ENCODE data around the gene LEFTY1. TPM values are rescaled to one million over a fixed set of nuclear protein-coding genes. Genes with fewer than 3 reads are reported as not detected.
"Not testable (repeated sequence)": the region's sequence is repeated elsewhere in the genome, so short reads cannot be mapped to it uniquely, and the experiment has no call there.

LEFTY1 gene
- not detected for polyA plus RNA-seq (2012; ENCODE audit: missing spikeins)

DNA sequence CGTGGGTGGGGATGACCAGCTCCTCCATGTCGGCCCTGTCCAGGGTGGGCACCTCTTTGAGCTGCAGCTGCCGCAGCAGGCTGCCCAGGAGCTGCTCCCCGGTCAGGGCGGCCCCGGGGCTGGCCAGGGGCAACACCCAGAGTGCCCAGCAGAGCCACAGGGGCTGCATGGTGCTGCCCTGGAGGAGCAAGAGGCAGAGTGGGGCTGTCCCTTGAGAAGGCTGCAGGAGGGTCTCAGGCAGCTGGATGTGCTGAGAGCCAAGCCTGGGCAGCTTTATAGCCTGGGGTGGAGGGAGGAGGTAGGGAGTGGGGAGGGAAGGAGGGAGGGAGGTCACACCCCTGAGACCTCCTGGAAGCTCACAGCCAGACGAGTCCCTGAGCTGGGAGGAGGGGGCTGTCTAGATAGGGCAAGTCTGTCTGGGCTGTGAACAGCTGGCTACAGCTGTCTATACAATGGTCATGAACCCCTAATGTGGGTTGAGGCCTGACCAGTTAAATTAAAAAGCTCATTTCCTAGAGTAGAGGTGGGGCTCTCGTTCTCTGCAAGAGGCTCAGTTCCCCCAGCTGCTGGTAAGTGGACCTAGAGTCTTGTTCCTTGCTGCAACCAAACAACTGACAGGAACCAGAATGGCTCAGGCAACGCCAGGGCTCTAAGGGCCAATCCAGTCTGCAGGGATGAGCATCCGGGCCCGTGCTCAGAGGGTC is at the start of gene LEFTY1:
TSS of gene LEFTY1 (minus strand) at position 249 of the 704 bp plus-strand sequence. CDS start at position 169, 80 bp downstream.
- DNase-seq (ENCODE audit: insufficient read length): no peak
- no peak for FAIRE-seq
- TF ChIP-seq POLR2A (IDR thresholded peaks at IDR 0.05; ENCODE audit: low read depth, low read length) (no peak), TAF1 (IDR thresholded peaks at IDR 0.05; ENCODE audit: borderline replicate concordance, low read depth, low read length) (no peak), POLR2AphosphoS5 (IDR thresholded peaks at IDR 0.05; ENCODE audit: low read depth, low read length) (no peak)

GRCh38 chr1:225937048-225937968 is 48.4 kb upstream of the LEFTY1 start:
- FAIRE-seq (no peak), DNase-seq (ENCODE audit: insufficient read length) (no peak)
- TF ChIP-seq POLR2AphosphoS5 (IDR thresholded peaks at IDR 0.05; ENCODE audit: low read depth, low read length) (no peak), POLR2A (IDR thresholded peaks at IDR 0.05; ENCODE audit: low read depth, low read length) (no peak), TAF1 (IDR thresholded peaks at IDR 0.05; ENCODE audit: borderline replicate concordance, low read depth, low read length) (no peak)

GRCh38 chr1:225936523-225936922 is 47.6 kb upstream of the LEFTY1 start:
- FAIRE-seq: no peak
- DNase-seq (ENCODE audit: insufficient read length): no peak
- TF ChIP-seq TAF1 (IDR thresholded peaks at IDR 0.05; ENCODE audit: borderline replicate concordance, low read depth, low read length) (no peak), POLR2AphosphoS5 (IDR thresholded peaks at IDR 0.05; ENCODE audit: low read depth, low read length) (no peak), POLR2A (IDR thresholded peaks at IDR 0.05; ENCODE audit: low read depth, low read length) (no peak)

DNA sequence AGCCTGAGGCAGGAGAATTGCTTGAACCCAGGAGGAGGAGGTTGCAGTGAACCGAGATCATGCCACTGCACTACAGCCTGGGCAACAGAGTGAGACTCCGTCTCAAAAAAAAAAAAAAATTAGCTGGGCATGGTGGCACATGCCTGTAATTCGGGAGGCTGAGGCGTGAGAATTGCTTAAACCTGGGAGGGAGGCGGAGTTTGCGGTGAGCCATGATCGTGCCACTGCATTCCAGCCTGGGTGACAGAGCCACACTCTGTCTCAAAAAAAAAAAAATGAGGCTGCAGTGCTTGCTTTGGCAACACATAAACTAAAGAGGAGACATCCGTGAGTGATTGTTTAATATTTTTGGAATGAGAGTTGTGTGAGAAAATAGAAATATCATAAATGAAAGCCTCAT is 47.1 kb upstream of the LEFTY1 start:
- FAIRE-seq; DNase-seq (ENCODE audit: insufficient read length): not testable (repeated sequence)

- TF ChIP-seq POLR2AphosphoS5 (IDR thresholded peaks at IDR 0.05; ENCODE audit: low read depth, low read length) (no peak), TAF1 (IDR thresholded peaks at IDR 0.05; ENCODE audit: borderline replicate concordance, low read depth, low read length) (no peak), POLR2A (IDR thresholded peaks at IDR 0.05; ENCODE audit: low read depth, low read length) (no peak)
- DNase-seq (ENCODE audit: insufficient read length) (no peak), FAIRE-seq (no peak)
Observed at GRCh38 chr1:225934711-225935110, 45.8 kb upstream of the LEFTY1 start.

- DNase-seq (ENCODE audit: insufficient read length): no peak
- TF ChIP-seq POLR2AphosphoS5 (IDR thresholded peaks at IDR 0.05; ENCODE audit: low read depth, low read length): no peak
- TF ChIP-seq POLR2A (IDR thresholded peaks at IDR 0.05; ENCODE audit: low read depth, low read length): no peak
- TF ChIP-seq TAF1 (IDR thresholded peaks at IDR 0.05; ENCODE audit: borderline replicate concordance, low read depth, low read length): no peak
Observed at GRCh38 chr1:225933072-225933471, 44.1 kb upstream of the LEFTY1 start.

GRCh38 chr1:225931270-225932136 is 42.6 kb upstream of the LEFTY1 start:
- no peak for FAIRE-seq
- no peak for TF ChIP-seq POLR2AphosphoS5 (IDR thresholded peaks at IDR 0.05; ENCODE audit: low read depth, low read length)
- no peak for DNase-seq (ENCODE audit: insufficient read length)

More at GRCh38 chr1:225933072-225933471, 44.1 kb upstream of the LEFTY1 start:
- FAIRE-seq: no peak

- TF ChIP-seq POLR2A (IDR thresholded peaks at IDR 0.05; ENCODE audit: low read depth, low read length) (no peak), POLR2AphosphoS5 (IDR thresholded peaks at IDR 0.05; ENCODE audit: low read depth, low read length) (no peak), TAF1 (IDR thresholded peaks at IDR 0.05; ENCODE audit: borderline replicate concordance, low read depth, low read length) (no peak)
- FAIRE-seq: no peak
- DNase-seq (ENCODE audit: insufficient read length): no peak
Observed at GRCh38 chr1:225930566-225930965, 41.6 kb upstream of the LEFTY1 start.

GRCh38 chr1:225929462-225929861 is 40.5 kb upstream of the LEFTY1 start:
- not testable (repeated sequence) for FAIRE-seq; DNase-seq (ENCODE audit: insufficient read length)

DNA sequence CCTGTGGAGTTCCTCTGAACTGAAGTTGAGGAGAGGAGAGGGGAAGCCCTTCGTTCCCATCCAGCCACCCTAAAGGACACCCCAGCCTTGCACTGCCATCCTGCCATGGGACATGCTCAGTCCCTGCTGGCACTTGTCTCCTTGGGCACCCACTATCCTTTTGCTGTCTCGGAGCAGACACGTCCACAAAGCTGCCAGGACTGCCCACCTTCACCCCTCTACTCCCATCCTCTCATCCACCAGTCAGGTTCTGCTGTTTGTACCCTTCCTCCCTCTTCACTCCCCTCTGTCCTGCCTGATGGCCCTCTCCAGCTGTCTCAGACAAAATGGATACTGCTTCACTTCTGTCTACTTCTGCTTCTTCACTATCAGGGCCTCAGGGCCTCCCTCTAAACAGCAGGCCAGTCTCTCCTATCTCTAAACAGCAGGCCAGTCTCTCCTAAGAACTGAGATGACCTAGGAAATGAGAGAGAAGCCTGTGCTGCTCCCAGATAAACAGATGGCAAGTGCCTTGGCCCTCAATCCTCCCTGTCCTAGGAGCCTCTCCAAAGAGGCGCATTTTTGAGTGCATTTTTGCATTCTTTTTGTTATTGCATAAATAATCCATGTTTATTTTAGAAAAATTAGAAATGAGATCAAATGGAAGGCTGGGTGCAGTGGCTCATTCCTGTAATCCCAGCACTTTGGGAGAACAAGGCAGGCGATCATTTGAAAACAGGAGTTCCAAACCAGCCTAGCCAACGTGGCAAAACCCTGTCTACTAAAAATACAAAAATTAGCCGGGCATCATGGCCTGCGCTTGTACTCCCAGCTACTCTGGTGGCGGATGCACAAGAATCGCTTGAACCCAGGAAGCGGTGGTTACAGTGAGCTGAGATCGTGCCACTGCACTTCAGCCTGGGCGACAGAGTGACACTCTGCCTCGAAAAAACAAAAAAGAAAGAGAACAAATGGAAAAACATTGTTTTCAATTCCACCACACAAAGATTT is 39.5 kb upstream of the LEFTY1 start:
- FAIRE-seq (no peak), DNase-seq (ENCODE audit: insufficient read length) (no peak)
- no peak for TF ChIP-seq POLR2A (IDR thresholded peaks at IDR 0.05; ENCODE audit: low read depth, low read length)
- no peak for TF ChIP-seq POLR2AphosphoS5 (IDR thresholded peaks at IDR 0.05; ENCODE audit: low read depth, low read length)
- TF ChIP-seq TAF1 (IDR thresholded peaks at IDR 0.05; ENCODE audit: borderline replicate concordance, low read depth, low read length): no peak

All from GM12892 (cell line).